Ammon's horn (tissue), 1 donor: Measurements from ENCODE around the gene RHOC.

Experiments used
- DNase-seq: peaks from one replicate; pipeline ENCODE4 v3.0.0-alpha.2; 2016; ENCODE audit warnings: low spot score

Gene RHOC

DNA sequence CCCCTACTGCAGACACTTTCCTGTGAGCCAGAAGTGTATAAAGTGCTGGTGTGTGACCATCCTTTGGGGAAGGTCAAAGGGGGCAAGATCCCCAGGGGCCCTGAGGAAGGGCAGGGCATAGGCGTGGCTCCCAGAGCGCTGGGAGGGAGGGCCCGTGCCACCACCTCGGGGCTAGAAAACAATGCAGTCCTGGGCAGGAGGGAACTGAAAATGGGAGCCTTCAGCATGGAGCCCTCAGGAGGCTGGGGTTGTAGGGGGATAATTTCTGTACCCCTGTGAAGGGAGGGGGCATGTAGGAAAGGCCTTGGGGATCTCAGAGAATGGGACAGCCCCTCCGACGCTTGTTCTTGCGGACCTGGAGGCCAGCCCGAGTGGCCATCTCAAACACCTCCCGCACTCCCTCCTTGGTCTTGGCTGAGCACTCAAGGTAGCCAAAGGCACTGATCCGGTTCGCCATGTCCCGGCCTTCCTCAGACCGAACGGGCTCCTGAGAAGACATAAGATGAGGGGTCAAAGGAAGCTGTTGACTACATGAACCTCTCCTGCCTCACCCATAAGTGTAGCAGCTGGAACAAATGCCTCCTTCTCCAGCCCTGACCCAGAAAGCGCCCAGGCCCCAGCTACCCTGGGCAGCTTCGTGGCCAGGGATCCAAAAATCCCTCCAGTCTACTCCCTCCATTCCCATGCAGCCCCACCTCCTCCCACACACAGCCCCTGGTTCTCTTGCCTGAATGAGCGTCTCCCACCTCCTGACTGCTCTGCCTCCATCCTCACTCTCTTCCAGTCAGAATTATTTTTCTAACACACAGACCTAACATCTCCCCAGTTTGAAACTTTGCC is 5.5 kb downstream of the RHOC start:
- no peak for DNase-seq

DNA sequence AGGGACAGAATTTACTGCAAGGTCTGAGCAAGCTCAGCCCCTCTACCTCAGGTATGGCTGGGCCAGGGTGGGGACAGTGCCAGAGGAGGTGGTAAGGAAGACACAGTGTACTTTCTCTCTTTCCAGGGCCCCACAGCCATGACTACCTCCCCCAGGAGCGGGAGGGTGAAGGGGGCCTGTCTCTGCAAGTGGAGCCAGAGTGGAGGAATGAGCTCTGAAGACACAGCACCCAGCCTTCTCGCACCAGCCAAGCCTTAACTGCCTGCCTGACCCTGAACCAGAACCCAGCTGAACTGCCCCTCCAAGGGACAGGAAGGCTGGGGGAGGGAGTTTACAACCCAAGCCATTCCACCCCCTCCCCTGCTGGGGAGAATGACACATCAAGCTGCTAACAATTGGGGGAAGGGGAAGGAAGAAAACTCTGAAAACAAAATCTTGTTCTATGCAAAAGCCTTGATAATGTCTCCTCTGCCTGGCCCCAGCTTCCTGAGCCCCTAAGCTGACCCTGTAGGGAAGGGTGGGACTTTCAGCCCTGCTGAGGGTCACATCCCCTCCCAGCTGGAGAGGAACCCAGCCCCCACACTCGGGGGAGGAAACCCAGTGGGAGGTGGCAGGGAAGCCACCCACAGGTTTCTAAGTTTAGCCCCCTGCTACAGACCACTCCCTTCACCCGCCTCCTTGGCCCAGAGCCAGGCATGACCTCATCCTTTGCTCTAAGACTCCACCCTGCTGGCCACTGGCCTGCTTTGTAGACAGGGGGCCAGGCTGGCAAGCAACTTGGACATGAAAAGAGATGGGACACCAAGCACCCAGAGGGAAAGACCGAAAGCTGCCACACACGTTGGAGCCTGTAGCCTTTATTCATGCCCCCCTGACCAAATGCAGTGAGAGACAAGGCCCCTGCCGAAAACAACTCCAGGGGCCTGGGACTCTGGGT is 6.4 kb downstream of the RHOC start:
- DNase-seq: peak; percentile 96

DNA sequence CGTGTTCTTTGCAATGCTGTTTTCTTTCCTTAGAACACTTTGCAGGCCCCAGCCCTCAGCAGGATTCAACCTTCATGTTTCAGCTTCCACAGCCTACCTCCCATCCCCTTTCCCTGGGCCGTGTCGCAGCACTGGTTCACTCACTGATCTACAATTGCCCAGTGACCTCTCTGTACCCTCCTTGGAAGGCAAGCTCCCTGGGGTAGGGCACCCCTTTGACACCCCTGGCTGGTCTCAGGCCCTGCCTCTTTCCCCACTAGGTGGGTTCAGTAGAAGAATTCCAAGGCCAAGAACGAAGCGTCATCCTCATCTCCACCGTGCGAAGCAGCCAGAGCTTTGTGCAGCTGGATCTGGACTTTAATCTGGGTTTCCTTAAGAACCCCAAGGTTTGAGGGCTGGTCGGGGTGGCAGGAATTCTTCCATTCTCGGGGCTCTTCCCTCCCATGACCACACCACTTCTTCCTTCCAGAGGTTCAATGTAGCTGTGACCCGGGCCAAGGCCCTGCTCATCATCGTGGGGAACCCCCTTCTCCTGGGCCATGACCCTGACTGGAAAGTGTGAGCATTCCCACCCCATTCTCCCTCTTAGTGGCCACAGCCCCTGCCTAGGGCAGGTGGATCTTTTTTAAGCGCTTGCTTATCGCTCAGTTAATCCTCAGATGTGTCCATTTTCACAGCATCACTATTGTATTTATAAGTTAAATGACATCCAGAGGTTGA is 7.3 kb downstream of the RHOC start:
- no peak for DNase-seq

DNA sequence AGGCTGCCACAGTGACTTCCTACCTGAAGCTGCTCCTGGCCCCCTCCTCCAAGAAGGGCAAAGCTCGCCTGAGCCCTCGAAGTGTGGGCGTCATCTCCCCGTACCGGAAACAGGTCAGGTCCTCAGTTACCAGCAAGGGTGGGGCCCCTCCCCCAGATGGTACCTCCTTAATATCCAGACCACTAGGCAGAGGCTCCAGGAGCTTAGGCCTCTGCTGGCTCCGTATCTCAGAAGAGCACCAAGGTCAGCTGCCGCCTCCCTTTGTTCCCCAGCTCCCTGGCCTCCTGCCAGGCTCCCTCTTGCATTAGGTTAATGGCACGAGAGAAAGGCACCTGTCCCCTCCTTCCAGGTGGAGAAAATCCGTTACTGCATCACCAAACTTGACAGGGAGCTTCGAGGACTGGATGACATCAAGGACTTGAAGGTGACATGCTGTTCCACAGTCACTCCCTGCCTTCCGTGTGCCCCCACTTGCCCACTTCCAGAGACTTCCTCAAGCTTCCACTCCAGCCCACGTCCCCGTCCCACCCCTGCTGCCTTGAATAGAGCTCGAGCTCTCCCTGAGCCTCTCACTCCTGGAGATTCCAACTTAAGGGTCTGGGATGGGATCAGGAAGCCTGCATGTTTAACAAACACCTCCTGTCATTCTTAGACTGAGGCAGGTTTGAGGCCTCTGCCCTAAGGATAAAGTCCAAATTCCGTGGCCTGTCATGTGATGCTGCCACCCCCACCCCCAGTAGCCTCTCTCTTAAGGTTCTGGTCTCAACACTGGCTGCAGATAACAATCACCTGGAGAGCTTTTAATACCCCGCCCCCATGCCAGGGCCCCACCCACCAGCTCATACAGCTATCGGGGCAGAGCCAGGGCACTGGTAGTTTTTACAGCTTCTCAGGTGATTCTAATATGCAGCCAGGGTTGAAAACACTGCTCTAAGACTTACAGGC is 8.3 kb downstream of the RHOC start:
- DNase-seq: no peak

DNA sequence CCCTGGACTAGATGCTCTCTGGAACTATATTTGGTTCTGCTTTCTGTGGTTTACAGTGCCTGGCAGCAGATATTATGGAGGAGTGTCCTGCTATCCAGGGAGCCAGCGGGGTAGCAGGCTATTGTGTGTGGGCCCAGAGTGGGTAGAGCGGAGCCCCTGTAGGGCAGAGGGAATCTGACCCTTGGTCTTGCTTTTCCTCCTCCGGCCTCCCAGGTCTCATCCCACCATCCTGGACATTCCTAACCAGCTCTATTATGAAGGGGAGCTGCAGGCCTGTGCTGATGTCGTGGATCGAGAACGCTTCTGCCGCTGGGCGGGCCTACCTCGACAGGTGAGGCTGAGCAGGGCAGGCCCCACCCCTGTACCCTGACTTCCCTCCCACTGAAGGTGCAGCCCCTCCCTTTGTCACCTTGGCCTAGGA is 9.1 kb downstream of the RHOC start:
- no peak for DNase-seq

DNA sequence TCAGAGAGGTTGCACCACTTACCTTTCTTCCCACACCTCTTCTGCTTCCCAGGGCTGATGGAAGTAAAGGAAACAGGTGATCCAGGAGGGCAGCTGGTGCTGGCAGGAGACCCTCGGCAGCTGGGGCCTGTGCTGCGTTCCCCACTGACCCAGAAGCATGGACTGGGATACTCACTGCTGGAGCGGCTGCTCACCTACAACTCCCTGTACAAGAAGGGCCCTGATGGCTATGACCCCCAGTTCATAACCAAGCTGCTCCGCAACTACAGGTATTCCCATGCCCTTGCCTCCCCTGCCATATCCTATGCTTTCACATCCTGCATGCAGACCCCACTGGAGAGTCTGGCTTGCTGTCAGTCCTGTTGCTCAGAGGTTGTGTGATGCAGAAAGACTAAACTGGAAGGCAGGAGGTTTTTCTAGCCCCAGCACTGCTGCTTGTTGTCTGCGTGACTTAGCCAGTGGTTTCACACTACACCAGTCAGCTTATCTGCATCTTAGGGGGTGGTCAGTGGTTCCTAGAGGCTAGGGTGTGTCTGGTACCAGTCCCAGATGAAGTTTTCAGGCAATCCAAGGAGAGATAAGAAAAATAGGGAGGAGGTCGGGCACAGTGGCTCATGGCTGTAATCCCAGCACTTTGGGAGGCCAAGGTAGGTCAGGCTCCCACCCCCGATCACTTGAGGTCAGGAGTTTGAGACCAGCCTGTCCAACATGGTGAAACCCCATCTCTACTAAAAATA is 10.2 kb downstream of the RHOC start:
- DNase-seq: no peak

DNA sequence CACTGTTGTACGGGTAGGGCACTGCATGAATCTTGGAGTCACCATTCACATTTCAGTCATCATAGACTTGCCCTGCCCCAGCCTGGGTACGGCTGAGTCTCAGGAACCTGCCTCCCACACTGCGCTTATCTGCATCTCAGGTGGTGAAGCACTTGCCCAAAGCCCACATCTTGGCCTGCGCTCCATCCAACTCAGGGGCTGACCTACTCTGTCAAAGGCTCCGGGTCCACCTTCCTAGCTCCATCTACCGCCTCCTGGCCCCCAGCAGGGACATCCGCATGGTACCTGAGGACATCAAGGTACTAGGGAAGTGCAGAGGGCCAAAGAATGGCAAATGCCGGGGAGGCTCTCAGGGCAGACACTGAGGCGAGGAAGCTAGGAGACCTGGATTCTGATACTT is 11.7 kb downstream of the RHOC start:
- DNase-seq: no peak

DNA sequence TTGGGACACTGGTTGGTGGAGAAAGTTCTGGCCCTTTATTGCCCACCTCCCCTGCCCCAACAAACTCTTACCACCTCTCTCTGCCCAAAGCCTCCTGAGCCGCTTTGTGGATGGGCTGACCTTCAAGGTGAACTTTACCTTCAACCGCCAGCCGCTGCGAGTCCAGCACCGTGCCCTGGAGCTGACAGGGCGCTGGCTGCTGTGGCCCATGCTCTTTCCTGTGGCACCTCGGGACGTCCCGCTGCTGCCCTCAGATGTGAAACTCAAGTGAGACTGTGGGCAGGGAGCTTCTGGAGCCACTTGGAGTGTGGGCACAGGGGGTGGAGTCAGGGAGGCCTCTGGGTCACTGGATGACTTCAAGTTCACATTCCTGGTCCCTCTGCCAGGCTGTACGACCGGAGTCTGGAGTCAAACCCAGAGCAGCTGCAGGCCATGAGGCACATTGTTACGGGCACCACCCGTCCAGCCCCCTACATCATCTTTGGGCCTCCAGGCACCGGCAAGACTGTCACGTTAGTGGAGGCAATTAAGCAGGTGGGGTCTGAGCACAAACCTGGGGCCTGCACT is 12.5 kb downstream of the RHOC start:
- no peak for DNase-seq

DNA sequence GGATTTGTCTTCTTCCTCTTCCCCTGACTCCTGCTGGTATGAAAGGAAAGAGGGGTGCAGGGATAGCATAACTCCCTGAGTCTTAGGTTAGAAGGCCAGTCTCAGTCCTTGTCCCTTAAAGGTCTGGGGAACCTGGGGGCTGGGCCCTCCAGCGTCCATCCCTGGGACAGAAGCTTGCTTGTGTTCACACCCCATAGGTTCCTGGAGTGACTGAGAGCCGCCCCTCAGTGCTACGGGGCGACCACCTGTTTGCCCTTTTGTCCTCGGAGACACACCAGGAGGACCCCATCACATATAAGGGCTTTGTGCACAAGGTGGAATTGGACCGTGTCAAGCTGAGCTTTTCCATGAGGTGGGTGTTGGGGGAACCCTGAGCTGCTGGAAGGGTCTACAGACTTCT is 13.1 kb downstream of the RHOC start:
- DNase-seq: no peak

DNA sequence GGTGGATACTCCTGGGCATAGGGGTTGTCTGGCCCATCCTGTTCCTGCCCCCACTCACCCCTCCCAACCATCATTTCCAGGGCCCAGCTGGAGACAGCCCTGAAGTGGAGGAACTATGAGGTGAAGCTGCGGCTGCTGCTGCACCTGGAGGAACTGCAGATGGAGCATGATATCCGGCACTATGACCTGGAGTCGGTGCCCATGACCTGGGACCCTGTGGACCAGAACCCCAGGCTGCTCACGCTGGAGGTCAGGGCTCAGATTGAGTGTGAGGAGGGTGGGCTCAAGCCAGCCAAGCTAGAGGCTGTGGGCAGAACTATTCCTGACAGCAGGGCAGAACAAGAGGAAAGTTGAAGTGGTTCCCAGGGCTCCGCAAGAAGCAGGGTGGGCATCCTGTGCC is 14.2 kb downstream of the RHOC start:
- DNase-seq: no peak

DNA sequence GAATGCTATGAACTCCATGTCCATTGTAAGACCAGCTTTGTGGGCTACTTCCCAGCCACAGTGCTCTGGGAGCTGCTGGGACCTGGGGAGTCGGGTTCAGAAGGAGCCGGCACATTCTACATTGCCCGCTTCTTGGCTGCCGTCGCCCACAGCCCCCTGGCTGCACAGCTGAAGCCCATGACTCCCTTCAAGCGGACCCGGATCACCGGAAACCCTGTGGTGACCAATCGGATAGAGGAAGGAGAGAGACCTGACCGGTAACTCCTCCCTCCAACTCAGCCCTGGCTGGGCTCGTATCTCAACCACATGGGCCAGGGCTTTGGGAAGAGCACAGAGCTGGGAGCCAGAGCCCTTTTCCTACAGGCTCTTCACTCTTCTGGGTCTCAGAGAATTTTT is 17.1 kb downstream of the RHOC start:
- DNase-seq: no peak

DNA sequence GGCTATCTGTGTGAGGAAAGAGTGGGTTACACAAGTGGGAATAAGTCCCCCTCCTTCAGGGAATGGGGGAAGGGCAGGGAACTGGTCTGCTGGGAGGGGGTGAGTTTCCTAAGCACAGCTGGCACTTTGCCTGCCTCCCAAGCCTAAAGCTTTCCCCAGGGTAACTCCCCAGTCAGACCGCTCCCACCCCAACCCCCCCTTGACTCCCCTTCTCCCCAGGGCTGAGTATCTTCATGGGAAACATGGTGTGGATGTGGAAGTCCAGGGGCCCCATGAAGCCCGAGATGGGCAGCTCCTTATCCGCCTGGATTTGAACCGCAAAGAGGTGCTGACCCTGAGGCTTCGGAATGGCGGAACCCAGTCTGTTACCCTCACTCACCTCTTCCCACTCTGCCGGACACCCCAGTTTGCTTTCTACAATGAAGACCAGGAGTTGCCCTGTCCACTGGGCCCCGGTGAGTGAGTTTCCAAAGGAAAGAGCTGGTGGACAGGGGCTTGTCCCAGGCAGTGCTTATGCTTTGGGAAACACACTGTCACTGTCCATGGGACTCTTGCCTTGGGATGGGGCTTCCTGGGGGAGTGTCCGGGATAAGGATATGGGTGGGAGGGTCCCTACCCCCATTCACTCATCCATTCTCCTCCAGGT is 17.6 kb downstream of the RHOC start:
- no peak for DNase-seq

DNA sequence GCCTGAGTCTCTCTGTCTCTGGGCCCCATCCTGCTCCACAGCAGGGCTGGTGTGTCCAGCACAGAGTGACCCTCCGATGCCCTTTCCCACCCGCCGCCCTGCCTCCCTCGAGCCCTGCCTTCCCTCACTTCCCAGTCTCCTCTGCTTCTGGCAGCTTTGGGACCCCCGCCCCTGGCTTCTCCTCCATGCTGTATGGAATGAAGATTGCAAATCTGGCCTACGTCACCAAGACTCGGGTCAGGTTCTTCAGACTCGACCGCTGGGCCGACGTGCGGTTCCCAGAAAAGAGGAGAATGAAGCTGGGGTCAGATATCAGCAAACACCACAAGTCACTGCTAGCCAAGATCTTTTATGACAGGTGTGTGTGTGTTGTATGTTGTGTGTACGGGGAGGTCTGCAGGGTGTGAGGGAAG is 18.1 kb downstream of the RHOC start:
- no peak for DNase-seq

DNA sequence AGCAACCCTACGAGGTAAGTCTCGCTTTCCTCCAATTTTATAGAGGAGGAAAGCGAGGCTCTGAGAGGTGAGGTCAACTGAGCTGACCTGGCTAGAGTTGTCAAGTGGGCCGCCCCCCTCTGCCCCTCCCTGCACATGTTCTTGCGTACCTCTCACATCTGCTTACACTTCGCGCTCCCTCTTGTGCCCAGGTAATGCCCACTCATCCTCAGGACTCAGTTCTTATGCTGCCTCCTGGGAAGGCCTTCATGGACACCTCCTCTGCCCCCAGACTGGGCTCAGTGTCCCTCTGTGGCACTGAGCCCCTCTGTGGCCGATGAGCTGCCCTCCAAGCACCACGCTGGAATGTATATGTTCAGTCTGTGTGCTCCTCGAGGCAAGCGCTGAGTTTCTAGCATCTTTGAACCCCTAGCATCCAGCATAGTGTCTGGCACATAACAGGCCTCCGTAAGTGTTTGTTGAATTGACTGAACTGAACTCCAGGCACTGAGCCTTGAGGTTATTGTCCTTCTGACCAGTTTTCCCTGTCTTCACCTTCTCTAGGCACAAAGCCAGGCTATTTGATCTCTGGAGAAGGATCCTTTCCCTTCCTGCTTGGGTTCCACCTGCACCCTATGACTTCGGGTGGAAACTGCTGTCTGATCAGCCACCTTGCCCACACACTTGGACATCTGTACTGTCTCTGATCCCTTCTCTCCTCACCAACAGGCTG is 19.0 kb downstream of the RHOC start:
- DNase-seq: no peak

DNA sequence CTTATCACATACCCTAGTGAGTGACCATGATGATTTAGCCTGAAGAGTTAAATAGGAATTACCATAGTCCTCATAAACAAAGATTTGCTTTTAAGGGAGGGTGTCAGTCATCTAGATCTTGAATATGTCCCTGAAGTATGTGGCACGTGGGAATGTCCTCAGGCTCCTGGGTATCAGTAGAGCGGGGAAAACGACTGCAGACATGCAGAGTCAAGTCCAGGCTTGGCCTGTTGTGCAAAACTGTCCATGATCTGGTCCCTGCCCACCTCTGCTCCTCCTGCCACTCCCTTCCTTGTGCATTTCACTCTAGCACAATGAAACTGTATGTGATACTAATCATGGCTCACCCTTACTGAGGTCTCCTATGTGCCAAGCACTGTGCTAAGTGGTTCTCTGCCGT is 19.6 kb downstream of the RHOC start:
- no peak for DNase-seq

DNA sequence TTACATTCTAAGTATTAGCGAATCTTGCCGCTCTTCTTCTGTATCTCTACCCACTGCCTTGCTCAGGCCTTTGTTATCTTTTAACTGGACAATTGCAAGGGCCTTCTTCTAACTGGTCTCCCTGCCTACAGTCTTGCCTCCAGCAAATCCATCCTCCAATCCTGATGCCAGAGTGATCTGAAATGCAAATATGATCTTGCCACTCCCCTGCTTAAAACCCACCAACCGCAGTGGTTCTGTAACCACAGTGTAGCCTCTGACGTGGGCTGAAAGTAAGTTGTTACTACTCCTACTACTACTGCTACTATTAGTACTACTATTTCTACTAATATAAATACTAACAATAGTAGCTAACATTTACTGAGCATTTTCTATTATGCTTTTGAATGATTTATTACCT is 20.1 kb downstream of the RHOC start:
- no peak for DNase-seq

DNA sequence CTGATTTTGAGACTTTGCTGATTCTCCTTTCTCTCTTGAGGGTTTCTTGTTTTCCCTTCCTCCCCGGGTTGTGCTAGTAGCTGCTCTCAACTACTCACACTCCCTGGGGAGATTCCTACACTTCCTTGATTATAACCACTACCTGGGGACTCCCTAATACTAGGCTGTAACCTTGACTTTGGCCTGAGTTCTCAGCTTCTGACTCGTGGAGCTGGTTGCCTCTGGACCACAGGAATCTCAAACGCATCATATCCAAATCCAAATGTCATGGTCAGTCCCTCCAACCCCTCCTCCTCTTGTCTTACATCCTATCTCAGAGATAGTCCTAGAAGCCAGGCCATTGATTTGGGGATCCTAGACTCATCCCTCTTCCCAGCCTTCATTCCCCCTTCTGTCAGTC is 20.5 kb downstream of the RHOC start:
- DNase-seq: no peak

DNA sequence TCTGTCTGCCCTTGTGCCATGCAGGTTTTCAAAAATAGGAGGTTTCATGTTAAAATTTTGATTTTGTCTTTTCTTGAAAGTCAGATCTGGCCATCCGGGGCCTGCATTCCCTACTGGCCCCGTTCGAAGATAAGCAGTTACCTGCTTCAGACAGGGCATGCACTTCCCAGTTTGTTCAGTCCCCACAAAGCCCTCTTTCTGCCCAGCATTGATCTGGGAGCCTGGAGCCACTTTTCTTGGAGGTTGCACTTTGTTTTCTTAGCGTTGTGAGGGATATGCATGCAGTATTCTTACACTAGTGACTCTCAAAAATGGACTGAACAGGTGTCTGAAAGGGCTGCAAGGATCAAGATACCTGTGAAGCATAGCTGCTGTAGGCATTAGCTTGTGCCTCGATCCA is 21.0 kb downstream of the RHOC start:
- DNase-seq: no peak

DNA sequence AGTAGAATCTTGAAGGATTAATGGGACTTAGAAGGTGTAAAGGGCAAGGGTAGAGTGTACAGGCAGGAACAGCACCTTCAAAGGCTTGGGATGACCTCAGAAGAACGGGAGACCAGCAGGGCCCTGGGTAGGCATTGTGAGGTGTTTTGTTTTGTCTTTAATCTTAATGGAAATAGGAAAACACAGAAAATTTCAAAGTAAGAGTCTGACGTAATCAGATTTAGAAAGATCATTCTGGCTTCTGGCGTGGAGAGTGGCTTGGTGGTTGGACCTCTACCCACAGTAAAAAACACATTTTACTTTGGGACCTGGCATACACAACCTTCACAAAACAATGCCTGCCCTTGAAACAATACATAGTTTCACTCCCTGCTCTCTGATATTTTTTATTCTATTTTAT is 28.3 kb downstream of the RHOC start:
- no peak for DNase-seq
